ENCODE measurements around the gene EPHB1. TPM values are rescaled to one million over a fixed set of nuclear protein-coding genes. Genes with fewer than 3 reads are reported as not detected.
"Not testable (repeated sequence)": the region's sequence is repeated elsewhere in the genome, so short reads cannot be mapped to it uniquely, and the experiment has no call there.

The EPHB1 gene
- polyA plus RNA-seq, 3 donors, result 0.06 to 0.55 TPM; not detected in 1

GRCh38 chr3:135057996-135058395, 262.9 kb downstream of the EPHB1 start:
- Mint-ChIP-seq H3K27ac (peak overlapping the region in 1 of 7 donors; percentile 45), H3K9me3 (peaks cover 2 to 10% (median 6%) of the 10 kb centered on the region in 7 donors), H3K27me3 (ENCODE audit: low read depth in 3 of 3) (peaks cover 0 to 5% (median 3%) of the 10 kb centered on the region in 3 donors), H3K36me3 (no peaks in the 10 kb centered on the region), H3K4me3 (no peak overlapping the region), H3K4me1 (no peaks in the 10 kb centered on the region)
- intact Hi-C loops (cut with micrococcal nuclease), result no loop called here
- no peaks in the 10 kb centered on the region for H3K9me3 ChIP-seq (replicated peaks in 1 of 2; ENCODE audit: control insufficient read depth in 1 of 2, insufficient read depth in 1 of 2, low read length in 2 of 2)
- no peaks in the 10 kb centered on the region for H3K79me2 ChIP-seq (ENCODE audit: insufficient read depth, low read length)
- no peaks in the 10 kb centered on the region for H3K27me3 ChIP-seq (ENCODE audit: control insufficient read depth in 2 of 2, insufficient read depth in 2 of 2, low read length in 2 of 2)
- H3K9ac ChIP-seq (ENCODE audit: insufficient read depth, low read length, poor library complexity, severe bottlenecking), result no peak overlapping the region
- H3K27ac ChIP-seq (ENCODE audit: low read depth in 1 of 2, low read length in 2 of 2), result no peak overlapping the region
- WGBS (ENCODE audit: insufficient coverage), result 76% methylated on average over 2 of the region's 5 CpGs
- H3K36me3 ChIP-seq (replicated peaks in 1 of 2; ENCODE audit: control insufficient read depth in 1 of 2, insufficient read depth in 2 of 2, low read length in 2 of 2), result no peaks in the 10 kb centered on the region
- H3K4me1 ChIP-seq (ENCODE audit: control insufficient read depth in 1 of 2, insufficient read depth in 2 of 2, low read length in 2 of 2), result no peaks in the 10 kb centered on the region
- TF ChIP-seq CTCF (IDR thresholded peaks at IDR 0.05), result no peak
- no peak for DNase-seq
- H3K4me3 ChIP-seq (replicated peaks in 1 of 3; ENCODE audit: low read depth in 2 of 3, low read length in 3 of 3), result no peak overlapping the region
- H4K20me1 ChIP-seq (ENCODE audit: insufficient read depth, low read length), result no peaks in the 10 kb centered on the region
- no peak overlapping the region for H3K4me2 ChIP-seq (replicated peaks; ENCODE audit: extremely low read depth, low read length, poor library complexity, severe bottlenecking)
- H2AFZ ChIP-seq (ENCODE audit: insufficient read depth, low read depth, low read length, poor library complexity, severe bottlenecking), result no peak overlapping the region

GRCh38 chr3:135059580-135059979, 264.5 kb downstream of the EPHB1 start:
- no peak overlapping the region for H2AFZ ChIP-seq (ENCODE audit: insufficient read depth, low read depth, low read length, poor library complexity, severe bottlenecking)
- no peak overlapping the region for H3K4me2 ChIP-seq (replicated peaks; ENCODE audit: extremely low read depth, low read length, poor library complexity, severe bottlenecking)
- peaks cover 5 to 13% (median 9%) of the 10 kb centered on the region in 7 donors for H3K9me3 Mint-ChIP-seq
- no peaks in the 10 kb centered on the region for H3K79me2 ChIP-seq (ENCODE audit: insufficient read depth, low read length)
- H3K36me3 Mint-ChIP-seq, result no peaks in the 10 kb centered on the region
- no peaks in the 10 kb centered on the region for H4K20me1 ChIP-seq (ENCODE audit: insufficient read depth, low read length)
- H3K36me3 ChIP-seq (replicated peaks in 1 of 2; ENCODE audit: control insufficient read depth in 1 of 2, insufficient read depth in 2 of 2, low read length in 2 of 2), result no peaks in the 10 kb centered on the region
- H3K27me3 ChIP-seq (ENCODE audit: control insufficient read depth in 2 of 2, insufficient read depth in 2 of 2, low read length in 2 of 2), result no peaks in the 10 kb centered on the region
- H3K27me3 Mint-ChIP-seq (ENCODE audit: low read depth in 3 of 3), result peaks cover 0 to 5% (median 5%) of the 10 kb centered on the region in 3 donors
- DNase-seq, result no peak
- H3K9ac ChIP-seq (ENCODE audit: insufficient read depth, low read length, poor library complexity, severe bottlenecking), result no peak overlapping the region
- no peaks in the 10 kb centered on the region for H3K9me3 ChIP-seq (replicated peaks in 1 of 2; ENCODE audit: control insufficient read depth in 1 of 2, insufficient read depth in 1 of 2, low read length in 2 of 2)
- H3K4me1 Mint-ChIP-seq, result no peaks in the 10 kb centered on the region
- no peak overlapping the region for H3K27ac ChIP-seq (ENCODE audit: low read depth in 1 of 2, low read length in 2 of 2)
- H3K4me1 ChIP-seq (ENCODE audit: control insufficient read depth in 1 of 2, insufficient read depth in 2 of 2, low read length in 2 of 2), result no peaks in the 10 kb centered on the region
- intact Hi-C loops (cut with micrococcal nuclease), result no loop called here
- H3K27ac Mint-ChIP-seq, result no peak overlapping the region
- 98% methylated on average over 5 of the region's 6 CpGs for WGBS (ENCODE audit: insufficient coverage)
- no peak for TF ChIP-seq CTCF (IDR thresholded peaks at IDR 0.05)
- H3K4me3 Mint-ChIP-seq, result no peak overlapping the region
- H3K4me3 ChIP-seq (replicated peaks in 1 of 3; ENCODE audit: low read depth in 2 of 3, low read length in 3 of 3), result no peak overlapping the region

- DNase-seq; H3K79me2 ChIP-seq (ENCODE audit: insufficient read depth, low read length); intact Hi-C loops (cut with micrococcal nuclease); H3K4me3 Mint-ChIP-seq; H3K4me1 Mint-ChIP-seq; H4K20me1 ChIP-seq (ENCODE audit: insufficient read depth, low read length); H3K36me3 Mint-ChIP-seq; H3K9me3 ChIP-seq (replicated peaks in 1 of 2; ENCODE audit: control insufficient read depth in 1 of 2, insufficient read depth in 1 of 2, low read length in 2 of 2); H3K4me2 ChIP-seq (replicated peaks; ENCODE audit: extremely low read depth, low read length, poor library complexity, severe bottlenecking); H3K27me3 ChIP-seq (ENCODE audit: control insufficient read depth in 2 of 2, insufficient read depth in 2 of 2, low read length in 2 of 2); H3K4me1 ChIP-seq (ENCODE audit: control insufficient read depth in 1 of 2, insufficient read depth in 2 of 2, low read length in 2 of 2); H3K4me3 ChIP-seq (replicated peaks in 1 of 3; ENCODE audit: low read depth in 2 of 3, low read length in 3 of 3); H3K27me3 Mint-ChIP-seq (ENCODE audit: low read depth in 3 of 3); H3K36me3 ChIP-seq (replicated peaks in 1 of 2; ENCODE audit: control insufficient read depth in 1 of 2, insufficient read depth in 2 of 2, low read length in 2 of 2); H3K9ac ChIP-seq (ENCODE audit: insufficient read depth, low read length, poor library complexity, severe bottlenecking); H3K27ac Mint-ChIP-seq; H2AFZ ChIP-seq (ENCODE audit: insufficient read depth, low read depth, low read length, poor library complexity, severe bottlenecking); H3K27ac ChIP-seq (ENCODE audit: low read depth in 1 of 2, low read length in 2 of 2): not testable (repeated sequence)
- peaks cover 11 to 23% (median 14%) of the 10 kb centered on the region in 7 donors for H3K9me3 Mint-ChIP-seq
- 93% methylated on average over 4 of the region's 5 CpGs for WGBS (ENCODE audit: insufficient coverage)
Measured at GRCh38 chr3:135066844-135067727, 272.0 kb downstream of the EPHB1 start.
